Gastroesophageal sphincter (tissue), 4 donors: Measurements from ENCODE around the gene HIP1. TPM values are rescaled to one million over a fixed set of nuclear protein-coding genes. Genes with fewer than 3 reads are reported as not detected.

Experiments used
- ATAC-seq: fragments of 150-250 bp; one replicate; pipeline ENCODE4 v1.9.1; 2016; ENCODE audit warnings: mild to moderate bottlenecking, moderate library complexity
- H3K27ac ChIP-seq, 4 donors: fragments of 200-600 bp; sonication (generic) in 3 of 4; 1 replicate in 3 of 4; 2 replicates in 1 of 4; pipeline ENCODE4 v1.5.1; 2016 to 2019
- H3K27me3 ChIP-seq: fragments of 200-600 bp; sonication (generic); one replicate; pipeline ENCODE4 v1.5.1; 2019
- H3K36me3 ChIP-seq, 2 donors: fragments of 200-600 bp; sonication (generic); one replicate each; pipeline ENCODE4 v1.5.1; 2019; ENCODE audit warnings: control low read depth in 1 of 2
- H3K4me1 ChIP-seq, 3 donors: fragments of 200-600 bp; sonication (generic); 1 replicate in 2 of 3; 2 replicates in 1 of 3; pipeline ENCODE4 v1.5.1; 2016 to 2019; ENCODE audit warnings: control low read depth in 2 of 3
- H3K4me3 ChIP-seq, 2 donors: fragments of 200-600 bp; sonication (generic); one replicate each; pipeline ENCODE4 v1.5.1; 2019; ENCODE audit warnings: mild to moderate bottlenecking in 1 of 2, moderate library complexity in 1 of 2
- H3K9me3 ChIP-seq, 3 donors: fragments of 200-600 bp; sonication (generic); one replicate each; pipeline ENCODE4 v1.5.1; 2017 to 2019; ENCODE audit warnings: control low read depth in 2 of 3
- EP300 ChIP-seq: sonication (generic); formaldehyde crosslinking; IDR thresholded peaks from one replicate; pipeline ENCODE4 v1.6.1; 2017; ENCODE audit warnings: antibody characterized with exemption, mild to moderate bottlenecking
- POLR2A ChIP-seq, 2 donors: fragments of 450-650 bp; IDR thresholded peaks; one replicate each; pipeline ENCODE4 v1.6.1; 2017; ENCODE audit warnings: antibody characterized with exemption in 2 of 2, mild to moderate bottlenecking in 2 of 2, moderate library complexity in 1 of 2
- POLR2AphosphoS5 ChIP-seq: sonication (generic); formaldehyde crosslinking; IDR thresholded peaks from one replicate; pipeline ENCODE4 v1.6.1; 2017; ENCODE audit warnings: antibody characterized with exemption
- WGBS, 2 donors: methylation state at CpG; one replicate each; pipeline ENCODE4 v1.1.5; 2018; ENCODE audit warnings: low coverage in 1 of 2; 5-methylcytosine and 5-hydroxymethylcytosine counted together
- total RNA-seq, 4 donors: library from RNA; depleted of rRNA; stranded (reverse); fragments of >200 nt; gene quantifications; one replicate each; pipeline ENCODE4 v1.1.0, GENCODE V29; 2016
- TF ChIP-seq, protein P1 (sequence below), 4 experiments: fragments of 200-600 bp in 2 of 4; fragments of 450-650 bp in 2 of 4; sonication (generic) in 1 of 4; IDR thresholded peaks; one replicate each; pipeline ENCODE4 v1.5.1; 2017 to 2019; ENCODE audit warnings: antibody characterized with exemption in 4 of 4, mild to moderate bottlenecking in 2 of 4, moderate library complexity in 2 of 4

The HIP1 gene
- total RNA-seq, 4 donors from 2014 or later: 12.3 to 32.6 (median 22.6) TPM

DNA sequence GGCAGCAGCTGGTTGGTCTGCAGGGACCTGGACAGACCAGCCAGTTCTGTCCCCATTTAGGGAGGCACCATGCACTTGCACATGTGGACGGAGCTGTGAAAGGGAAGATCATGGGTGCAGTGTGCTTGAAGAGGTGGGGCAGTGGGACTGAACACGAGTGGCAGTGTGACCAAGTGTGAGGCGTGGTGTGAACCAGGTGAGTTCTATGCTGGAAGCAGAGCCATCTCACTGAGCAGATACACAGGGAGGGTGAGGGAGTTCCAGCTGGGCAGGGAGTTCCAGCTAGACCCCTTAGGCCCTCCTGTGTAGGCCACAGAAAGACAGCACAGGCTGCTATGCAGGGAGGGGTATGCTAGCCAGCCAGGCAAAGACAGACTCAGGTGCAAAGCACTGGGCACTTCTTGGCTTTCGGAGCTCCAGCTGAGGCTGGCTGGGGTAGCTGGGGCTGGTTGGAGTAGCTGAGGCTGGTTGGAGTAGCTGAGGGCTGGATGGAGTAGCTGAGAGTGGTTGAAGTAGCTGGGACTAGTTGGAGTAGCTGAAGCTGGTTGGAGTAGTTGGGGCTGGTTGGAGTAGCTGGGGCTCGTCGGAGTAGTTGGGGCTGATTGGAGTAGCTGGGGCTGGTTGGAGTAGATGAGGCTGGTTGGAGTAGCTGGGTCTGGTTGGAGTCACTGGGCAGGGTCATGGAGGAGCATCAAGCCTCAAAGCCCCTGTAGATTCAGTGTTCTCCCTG, 90.9 kb downstream of the HIP1 start:
- TF ChIP-seq POLR2A (IDR thresholded peaks at IDR 0.05) (no peak), POLR2AphosphoS5 (no peak), EP300 (no peak)
- TF ChIP-seq, protein P1, sequence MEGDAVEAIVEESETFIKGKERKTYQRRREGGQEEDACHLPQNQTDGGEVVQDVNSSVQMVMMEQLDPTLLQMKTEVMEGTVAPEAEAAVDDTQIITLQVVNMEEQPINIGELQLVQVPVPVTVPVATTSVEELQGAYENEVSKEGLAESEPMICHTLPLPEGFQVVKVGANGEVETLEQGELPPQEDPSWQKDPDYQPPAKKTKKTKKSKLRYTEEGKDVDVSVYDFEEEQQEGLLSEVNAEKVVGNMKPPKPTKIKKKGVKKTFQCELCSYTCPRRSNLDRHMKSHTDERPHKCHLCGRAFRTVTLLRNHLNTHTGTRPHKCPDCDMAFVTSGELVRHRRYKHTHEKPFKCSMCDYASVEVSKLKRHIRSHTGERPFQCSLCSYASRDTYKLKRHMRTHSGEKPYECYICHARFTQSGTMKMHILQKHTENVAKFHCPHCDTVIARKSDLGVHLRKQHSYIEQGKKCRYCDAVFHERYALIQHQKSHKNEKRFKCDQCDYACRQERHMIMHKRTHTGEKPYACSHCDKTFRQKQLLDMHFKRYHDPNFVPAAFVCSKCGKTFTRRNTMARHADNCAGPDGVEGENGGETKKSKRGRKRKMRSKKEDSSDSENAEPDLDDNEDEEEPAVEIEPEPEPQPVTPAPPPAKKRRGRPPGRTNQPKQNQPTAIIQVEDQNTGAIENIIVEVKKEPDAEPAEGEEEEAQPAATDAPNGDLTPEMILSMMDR (IDR thresholded peaks at IDR 0.05): no peak
- H3K4me1 ChIP-seq: peaks cover 0 to 22% (median 0%) of the 10 kb centered on the region in 3 donors
- peaks cover 0 to 3% of the 10 kb centered on the region in 2 donors for H3K36me3 ChIP-seq
- WGBS, 2 donors: 93 to 96% methylated on average over 5 of the region's 6 CpGs
- no peak overlapping the region for H3K4me3 ChIP-seq
- no peaks in the 10 kb centered on the region for H3K9me3 ChIP-seq
- H3K27ac ChIP-seq: no peak overlapping the region
- no peaks in the 10 kb centered on the region for H3K27me3 ChIP-seq
- no peak for ATAC-seq

DNA sequence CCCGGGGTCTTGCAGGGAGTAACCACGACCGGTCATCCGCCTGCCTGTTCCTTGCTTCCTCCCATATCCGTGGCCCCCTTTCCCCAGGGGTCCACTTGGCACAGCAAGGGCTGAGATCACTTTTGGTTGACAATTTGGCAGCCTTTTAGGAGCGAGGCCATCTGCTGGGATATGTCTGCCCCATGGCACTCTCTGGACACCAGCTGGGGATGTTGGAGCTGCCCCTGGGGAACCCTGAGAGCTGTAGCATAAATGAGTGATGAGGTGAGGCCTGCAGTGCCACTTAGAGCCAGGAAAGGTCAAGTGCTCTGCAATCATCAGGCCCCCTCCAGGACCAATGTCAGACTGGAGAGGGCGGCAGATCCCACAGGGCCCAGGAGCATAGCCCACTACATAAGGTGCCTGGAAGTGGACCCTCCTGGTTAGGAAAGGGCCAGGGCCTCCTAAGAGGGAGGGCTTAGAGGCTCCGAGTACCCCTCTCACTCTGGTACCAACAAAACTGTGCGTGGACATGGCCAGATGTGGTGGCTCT, 92.1 kb downstream of the HIP1 start:
- no peak overlapping the region for H3K4me3 ChIP-seq
- H3K9me3 ChIP-seq: no peaks in the 10 kb centered on the region
- no peak for ATAC-seq
- H3K27me3 ChIP-seq: no peaks in the 10 kb centered on the region
- H3K4me1 ChIP-seq: peaks cover 0 to 22% (median 0%) of the 10 kb centered on the region in 3 donors
- WGBS, 2 donors: 90% methylated on average over 2 of the region's 9 CpGs; no CpG with 5 or more reads in 1 of the 2 donors
- H3K36me3 ChIP-seq: peaks cover 0 to 3% of the 10 kb centered on the region in 2 donors
- H3K27ac ChIP-seq: no peak overlapping the region
- TF ChIP-seq POLR2AphosphoS5 (no peak), EP300 (no peak), POLR2A (IDR thresholded peaks at IDR 0.05) (no peak)
- TF ChIP-seq, protein P1 (IDR thresholded peaks at IDR 0.05): no peak

DNA sequence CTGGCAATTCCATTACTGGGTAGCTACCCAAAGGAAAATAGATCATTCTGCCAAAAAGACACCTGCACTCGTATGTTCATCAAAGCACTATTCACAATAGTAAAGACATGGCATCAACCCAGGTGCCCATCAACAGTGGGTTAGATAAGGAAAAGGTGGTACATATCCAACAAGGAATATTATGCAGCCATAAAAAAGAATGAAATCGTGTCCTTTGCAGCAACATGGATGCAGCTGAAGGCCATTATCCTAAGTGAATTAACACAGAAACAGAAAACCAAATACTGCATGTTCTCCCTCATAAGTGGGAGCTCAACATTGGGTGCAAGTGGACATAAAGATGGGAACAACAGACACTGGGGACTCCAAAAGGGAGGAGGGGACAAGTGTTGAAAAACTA, 93.2 kb downstream of the HIP1 start:
- Histone ChIP-seq H3K9me3 (no peaks in the 10 kb centered on the region), H3K27ac (no peak overlapping the region), H3K4me3 (no peak overlapping the region), H3K4me1 (peaks cover 0 to 18% (median 0%) of the 10 kb centered on the region in 3 donors), H3K36me3 (peaks cover 0 to 3% of the 10 kb centered on the region in 2 donors), H3K27me3 (no peaks in the 10 kb centered on the region)
- ATAC-seq: no peak
- WGBS, 2 donors: 100% methylated on average over 2 of the region's 2 CpGs; no CpG with 5 or more reads in 1 of the 2 donors
- TF ChIP-seq POLR2A (IDR thresholded peaks at IDR 0.05) (no peak), POLR2AphosphoS5 (no peak)
- TF ChIP-seq, protein P1 (IDR thresholded peaks at IDR 0.05): no peak

DNA sequence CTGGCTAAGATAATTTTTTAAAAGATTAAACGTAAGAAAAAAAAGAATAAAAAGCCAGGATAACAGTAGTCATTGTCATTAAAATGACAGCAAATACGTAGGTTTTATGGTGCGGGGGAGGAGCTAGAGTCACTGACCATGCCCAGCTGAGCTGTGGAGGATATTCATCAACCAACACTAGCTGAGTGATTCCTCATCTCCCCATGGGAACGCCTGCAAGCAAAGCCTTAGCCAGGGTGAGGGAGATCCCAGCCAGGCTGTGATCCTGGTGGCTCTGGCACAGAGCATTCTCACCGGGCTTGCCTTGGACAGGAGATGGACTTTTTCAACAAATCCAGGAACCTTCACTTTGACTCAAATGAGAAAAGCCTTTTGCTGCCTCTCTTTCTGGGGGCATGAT, 94.2 kb downstream of the HIP1 start:
- no peaks in the 10 kb centered on the region for H3K9me3 ChIP-seq

More for the DNA sequence above, 94.2 kb downstream of the HIP1 start:
- peaks cover 0 to 3% of the 10 kb centered on the region in 2 donors for H3K36me3 ChIP-seq
- no peaks in the 10 kb centered on the region for H3K27me3 ChIP-seq
- H3K4me1 ChIP-seq: peaks cover 0 to 15% (median 5%) of the 10 kb centered on the region in 3 donors
- TF ChIP-seq, protein P1 (IDR thresholded peaks at IDR 0.05): no peak
- TF ChIP-seq EP300 (no peak), POLR2A (IDR thresholded peaks at IDR 0.05) (no peak), POLR2AphosphoS5 (no peak)
- 71 to 72% methylated on average over 4 to 5 of the region's 5 CpGs for WGBS, 2 donors
- H3K4me3 ChIP-seq: no peak overlapping the region
- ATAC-seq: no peak
- H3K27ac ChIP-seq: no peak overlapping the region
